Stomach (tissue), 9 donors: ENCODE data around the gene EN1. TPM values are rescaled to one million over a fixed set of nuclear protein-coding genes. Genes with fewer than 3 reads are reported as not detected.
A peak's percentile ranks its signal among the peaks of the same experiment; 100 is the strongest.

Experiments
- DNase-seq, 2 donors: peaks; one replicate each; pipeline versions ENCODE4 v3.0.0 to v3.0.0-alpha.2; 2013 to 2019
- H3K27ac ChIP-seq, 5 donors: fragments of 200-600 bp in 4 of 5; sonication (generic) in 4 of 5; one replicate each; pipeline ENCODE4 v1.5.1; 2013 to 2019; ENCODE audit warnings: mild to moderate bottlenecking in 1 of 5, moderate library complexity in 1 of 5
- H3K27me3 ChIP-seq, 3 donors: fragments of 200-600 bp; sonication (generic); one replicate each; pipeline ENCODE4 v1.5.1; 2017 to 2019; ENCODE audit warnings: mixed run types in 1 of 3
- H3K36me3 ChIP-seq, 4 donors: fragments of 200-600 bp; sonication (generic); 1 replicate in 3 of 4; 2 replicates in 1 of 4; pipeline ENCODE4 v1.5.1; 2016 to 2019
- H3K4me1 ChIP-seq, 4 donors: fragments of 200-600 bp; sonication (generic); one replicate each; pipeline ENCODE4 v1.5.1; 2016 to 2019
- H3K4me3 ChIP-seq, 4 donors: fragments of 200-600 bp; sonication (generic) in 3 of 4; one replicate each; pipeline ENCODE4 v1.5.1; 2016 to 2019; ENCODE audit warnings: mild to moderate bottlenecking in 1 of 4
- H3K9me3 ChIP-seq, 4 donors: fragments of 200-600 bp; sonication (generic); one replicate each; pipeline ENCODE4 v1.5.1; 2016 to 2019
- EP300 ChIP-seq: sonication (generic); formaldehyde crosslinking; IDR thresholded peaks from one replicate; pipeline ENCODE4 v1.6.1; 2017; ENCODE audit warnings: antibody characterized with exemption
- POLR2A ChIP-seq, 4 donors: fragments of 450-650 bp; IDR thresholded peaks; one replicate each; pipeline ENCODE4 v1.6.1; 2016; ENCODE audit warnings: antibody characterized with exemption in 4 of 4, control low read depth in 2 of 4, mild to moderate bottlenecking in 1 of 4, moderate library complexity in 1 of 4
- POLR2AphosphoS5 ChIP-seq, 3 donors: sonication (generic); formaldehyde crosslinking; IDR thresholded peaks; one replicate each; pipeline ENCODE4 v1.6.1; 2016; ENCODE audit warnings: antibody characterized with exemption in 3 of 3
- WGBS, 5 donors: extraction: QIAGEN DNeasy Blood & Tissue Kit in 3 of 5; methylation state at CpG; one replicate each; pipeline versions ENCODE4 v1.1.5 to v1.1.7; 2013 to 2018; 5-methylcytosine and 5-hydroxymethylcytosine counted together
- intact Hi-C: fragments of 100-400 bp; cut with DNase I; formaldehyde crosslinking; loops from one replicate; pipeline ENCODE4 v1.15.1; 2023; ENCODE audit warnings: low total_unique reads
- polyA plus RNA-seq, 3 donors: library from polyadenylated mRNA; stranded (reverse); fragments of 200-250 nt; gene quantifications; one replicate each; pipeline ENCODE4 v1.2.3, GENCODE V29; 2013
- total RNA-seq, 5 donors: library from RNA; depleted of rRNA; stranded (reverse); fragments of >200 nt; gene quantifications; one replicate each; pipeline versions ENCODE4 v1.1.0 to v1.2.3, GENCODE V29; 2014 to 2016
- TF ChIP-seq, protein P1 (sequence below), 7 experiments: fragments of 450-650 bp in 4 of 7; fragments of 200-600 bp in 3 of 7; sonication (generic) in 3 of 7; IDR thresholded peaks; one replicate each; pipeline ENCODE4 v1.5.1; 2016 to 2019; ENCODE audit warnings: antibody characterized with exemption in 7 of 7, control low read depth in 2 of 7, mild to moderate bottlenecking in 1 of 7
- donor health status: healthy with polysubstance abuse.
- donor health status: Bipolar disorder and iron deficiency.
- donor health status: healthy.

EN1 gene
- total and polyA plus RNA-seq, 8 donors: not detected

DNA sequence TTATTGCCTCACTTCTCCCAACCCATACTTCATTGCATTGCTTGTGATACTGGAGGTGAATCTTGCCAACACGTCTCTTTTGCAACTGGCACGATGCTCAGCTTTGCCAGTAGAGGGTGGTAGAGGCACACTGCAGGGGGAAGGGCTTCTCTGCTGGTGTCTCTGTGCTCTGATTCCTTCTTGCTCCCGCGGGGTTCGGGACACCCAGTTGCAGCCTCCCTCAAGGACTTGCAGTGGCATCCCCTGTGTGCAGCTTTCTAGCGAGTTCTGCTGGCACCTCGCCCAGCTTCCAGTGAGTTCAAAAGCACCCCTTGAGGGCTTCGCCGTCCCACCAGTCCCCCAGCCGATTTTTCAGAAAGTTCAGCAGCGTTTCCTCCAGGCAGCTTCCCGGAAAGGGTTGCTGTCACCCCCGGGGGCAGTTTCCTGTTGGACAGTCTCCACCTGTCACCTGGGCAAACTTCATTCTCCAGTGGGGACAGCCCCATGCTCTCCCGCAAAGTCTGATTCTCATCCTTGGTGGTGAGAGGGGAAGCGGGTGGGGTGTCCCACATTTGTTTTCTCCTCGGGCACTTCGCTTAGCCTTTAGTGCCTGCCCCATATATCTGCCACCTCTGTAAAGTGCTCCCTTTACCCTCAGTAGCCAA, 35.4 kb upstream of the EN1 start:
- 13 to 28% (median 23%) methylated on average over 17 of the region's 17 CpGs for WGBS, 5 donors

DNA sequence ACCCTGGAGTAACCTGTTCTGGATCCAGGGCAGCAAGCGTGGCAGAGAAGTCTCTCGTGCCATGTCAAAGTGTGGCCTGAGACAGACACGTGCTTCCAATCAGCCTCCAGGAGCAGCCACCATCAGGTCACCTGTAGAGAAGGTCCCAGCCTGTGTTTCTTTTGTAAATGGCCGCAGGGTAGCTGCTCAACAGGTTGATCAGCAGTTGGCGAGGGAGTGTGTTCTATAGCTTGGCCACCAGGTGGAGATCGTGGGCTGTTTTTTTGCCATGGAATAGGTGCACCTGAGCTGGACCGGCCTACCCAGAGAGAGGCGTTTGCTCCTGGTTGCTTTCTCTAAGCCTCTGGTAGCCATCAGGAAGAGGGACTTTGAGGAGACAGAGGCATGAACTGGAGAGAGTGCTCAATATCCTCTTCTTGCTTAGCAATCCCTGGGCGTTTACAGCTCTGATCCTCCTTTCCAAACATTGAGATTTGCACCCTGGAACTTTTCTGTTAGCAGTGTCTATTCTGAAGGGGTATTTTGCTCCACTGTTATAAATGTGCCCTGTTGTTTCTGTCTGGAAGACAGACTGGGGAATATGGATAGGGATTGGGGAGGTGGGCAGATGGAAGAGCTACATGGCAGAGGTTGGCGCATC, 34.2 kb upstream of the EN1 start:
- intact Hi-C loops: loop anchor here (10.0 kb wide), 1 partner anchor 413 kb away; no protein-coding TSS in a partner anchor
- peak; percentile 64 to 86 for DNase-seq
- WGBS, 5 donors: 15 to 27% (median 16%) methylated on average over 6 to 10 of the region's 10 CpGs

More for the DNA sequence above, 35.4 kb upstream of the EN1 start:
- Histone ChIP-seq H3K27me3 (peaks cover 0 to 42% (median 21%) of the 10 kb centered on the region in 3 donors), H3K4me3 (peak overlapping the region; percentile 17 to 34 (median 24)), H3K27ac (no peak overlapping the region), H3K4me1 (peaks cover 0 to 8% (median 3%) of the 10 kb centered on the region in 4 donors), H3K9me3 (no peaks in the 10 kb centered on the region), H3K36me3 (no peaks in the 10 kb centered on the region)
- intact Hi-C loops: loop anchor here (10.0 kb wide), 1 partner anchor 412 kb away; no protein-coding TSS in a partner anchor
- TF ChIP-seq EP300 (no peak), POLR2A (IDR thresholded peaks at IDR 0.05) (no peak)
- TF ChIP-seq, protein P1, sequence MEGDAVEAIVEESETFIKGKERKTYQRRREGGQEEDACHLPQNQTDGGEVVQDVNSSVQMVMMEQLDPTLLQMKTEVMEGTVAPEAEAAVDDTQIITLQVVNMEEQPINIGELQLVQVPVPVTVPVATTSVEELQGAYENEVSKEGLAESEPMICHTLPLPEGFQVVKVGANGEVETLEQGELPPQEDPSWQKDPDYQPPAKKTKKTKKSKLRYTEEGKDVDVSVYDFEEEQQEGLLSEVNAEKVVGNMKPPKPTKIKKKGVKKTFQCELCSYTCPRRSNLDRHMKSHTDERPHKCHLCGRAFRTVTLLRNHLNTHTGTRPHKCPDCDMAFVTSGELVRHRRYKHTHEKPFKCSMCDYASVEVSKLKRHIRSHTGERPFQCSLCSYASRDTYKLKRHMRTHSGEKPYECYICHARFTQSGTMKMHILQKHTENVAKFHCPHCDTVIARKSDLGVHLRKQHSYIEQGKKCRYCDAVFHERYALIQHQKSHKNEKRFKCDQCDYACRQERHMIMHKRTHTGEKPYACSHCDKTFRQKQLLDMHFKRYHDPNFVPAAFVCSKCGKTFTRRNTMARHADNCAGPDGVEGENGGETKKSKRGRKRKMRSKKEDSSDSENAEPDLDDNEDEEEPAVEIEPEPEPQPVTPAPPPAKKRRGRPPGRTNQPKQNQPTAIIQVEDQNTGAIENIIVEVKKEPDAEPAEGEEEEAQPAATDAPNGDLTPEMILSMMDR (IDR thresholded peaks at IDR 0.05): peak in 5 of 7 experiments; percentile 33 to 75 (median 70)
- DNase-seq: peak; percentile 62 to 70

DNA sequence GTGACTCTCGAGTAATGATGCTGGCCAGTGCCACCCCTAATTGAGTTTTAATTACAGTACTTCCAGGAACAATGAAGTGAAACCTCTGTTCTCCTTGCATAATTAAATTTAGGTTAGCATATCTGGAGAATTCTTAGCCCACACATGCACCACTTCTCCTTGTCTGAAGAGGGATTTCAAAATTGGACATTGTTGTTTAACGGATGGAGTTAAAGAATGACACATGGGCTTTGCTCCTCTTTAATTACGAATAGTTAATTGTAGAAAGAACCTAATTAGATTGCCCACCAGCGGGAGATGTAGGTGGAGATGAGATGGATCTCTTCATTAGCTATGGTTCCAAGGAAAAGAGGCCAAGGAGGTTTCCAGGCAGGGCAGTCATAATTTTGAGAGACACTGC, 33.1 kb upstream of the EN1 start:
- no peak for TF ChIP-seq POLR2A (IDR thresholded peaks at IDR 0.05)
- no peak for TF ChIP-seq POLR2AphosphoS5 (IDR thresholded peaks at IDR 0.05)
- TF ChIP-seq, protein P1 (IDR thresholded peaks at IDR 0.05): no peak
- Histone ChIP-seq H3K27me3 (peaks cover 0 to 65% (median 27%) of the 10 kb centered on the region in 3 donors), H3K4me1 (peaks cover 0 to 8% (median 3%) of the 10 kb centered on the region in 4 donors), H3K9me3 (no peaks in the 10 kb centered on the region), H3K4me3 (no peak overlapping the region), H3K36me3 (no peaks in the 10 kb centered on the region), H3K27ac (no peak overlapping the region)
- intact Hi-C loops: loop anchor here (10.0 kb wide), 1 partner anchor 414 kb away; no protein-coding TSS in a partner anchor
- no peak for DNase-seq
- WGBS, 5 donors: 61 to 81% (median 80%) methylated on average over 4 of the region's 4 CpGs

More for the DNA sequence above, 34.2 kb upstream of the EN1 start:
- Histone ChIP-seq H3K9me3 (no peaks in the 10 kb centered on the region), H3K27ac (no peak overlapping the region), H3K27me3 (peaks cover 0 to 54% (median 21%) of the 10 kb centered on the region in 3 donors), H3K4me1 (peaks cover 0 to 8% (median 3%) of the 10 kb centered on the region in 4 donors), H3K36me3 (no peaks in the 10 kb centered on the region), H3K4me3 (no peak overlapping the region)
- TF ChIP-seq EP300 (no peak), POLR2AphosphoS5 (IDR thresholded peaks at IDR 0.05) (no peak), POLR2A (IDR thresholded peaks at IDR 0.05) (no peak)
- TF ChIP-seq, protein P1 (IDR thresholded peaks at IDR 0.05): peak in 5 of 7 experiments; percentile 59 to 82 (median 73)

DNA sequence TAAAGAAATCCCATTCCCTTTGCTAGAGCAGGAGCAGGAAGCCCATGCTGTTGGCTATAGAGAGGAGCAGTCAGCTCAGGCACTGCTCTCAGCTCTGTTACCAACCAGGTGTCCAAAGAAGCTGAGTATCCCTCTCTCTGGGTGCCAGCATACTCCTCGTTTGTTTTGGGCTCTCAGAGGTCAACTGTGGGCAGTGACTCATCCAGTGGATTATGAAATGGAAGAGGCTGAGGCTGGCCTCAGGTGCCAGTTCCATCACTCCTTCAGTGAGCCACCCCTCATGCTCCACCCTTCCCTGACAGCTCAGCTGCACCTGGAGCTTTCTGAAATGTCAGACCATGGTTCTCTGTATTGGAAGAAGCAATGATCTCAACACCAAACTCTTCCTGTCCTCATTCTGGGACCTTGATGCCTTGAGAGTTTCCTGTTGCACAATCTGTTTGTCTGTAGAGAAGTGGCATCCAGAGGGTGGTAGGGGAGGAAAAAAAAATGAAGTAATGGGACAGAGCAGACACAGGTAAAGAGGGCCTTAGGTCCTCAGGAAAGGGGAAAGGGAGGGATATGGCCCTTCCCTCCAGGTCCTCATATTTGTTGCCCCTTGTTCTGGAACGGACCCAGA, 31.2 kb upstream of the EN1 start:
- WGBS, 5 donors: 36 to 52% (median 43%) methylated on average over 2 of the region's 2 CpGs
- H3K27ac ChIP-seq: no peak overlapping the region
- no peak overlapping the region for H3K4me3 ChIP-seq
- TF ChIP-seq, protein P1 (IDR thresholded peaks at IDR 0.05): no peak
- TF ChIP-seq EP300 (no peak), POLR2AphosphoS5 (IDR thresholded peaks at IDR 0.05) (no peak), POLR2A (IDR thresholded peaks at IDR 0.05) (no peak)
- peaks cover 0 to 84% (median 37%) of the 10 kb centered on the region in 3 donors for H3K27me3 ChIP-seq
- H3K4me1 ChIP-seq: peaks cover 0 to 8% (median 3%) of the 10 kb centered on the region in 4 donors
- no peaks in the 10 kb centered on the region for H3K36me3 ChIP-seq
- H3K9me3 ChIP-seq: no peaks in the 10 kb centered on the region
- DNase-seq: no peak
- intact Hi-C loops: no loop called here
